ENCODE results near the gene KLK1.

KLK1 gene

GRCh38 chr19:50823389-50824042, at the start of gene KLK1:
TSS of gene KLK1 (minus strand) at chr19:50823787. CDS start at chr19:50823748, 39 bp downstream.
- no peak for DNase-seq (ENCODE audit: low read depth)

- no peak for DNase-seq (ENCODE audit: low read depth)
These were observed 49.5 kb upstream of the KLK1 start, which contains the start of gene KLK2 for GRCh38 chr19:50873056-50873455. TSS of gene KLK2 (plus strand) at chr19:50873439. CDS start at chr19:50873474, 35 bp downstream.

GRCh38 chr19:50870417-50871089, 47.0 kb upstream of the KLK1 start:
- DNase-seq (ENCODE audit: low read depth) = no peak

GRCh38 chr19:50869479-50869878, 45.9 kb upstream of the KLK1 start:
- no peak for DNase-seq (ENCODE audit: low read depth)

- no peak for DNase-seq (ENCODE audit: low read depth)
These were observed 38.1 kb upstream of the KLK1 start for GRCh38 chr19:50861496-50862286.

GRCh38 chr19:50861010-50861409, 37.4 kb upstream of the KLK1 start:
- no peak for DNase-seq (ENCODE audit: low read depth)

- no peak for DNase-seq (ENCODE audit: low read depth)
These were observed 36.3 kb upstream of the KLK1 start for GRCh38 chr19:50859849-50860248.

GRCh38 chr19:50858886-50859285, 35.3 kb upstream of the KLK1 start:
- DNase-seq (ENCODE audit: low read depth) = no peak

- DNase-seq (ENCODE audit: low read depth) = no peak
These were observed 33.8 kb upstream of the KLK1 start for GRCh38 chr19:50857366-50857765.

- no peak for DNase-seq (ENCODE audit: low read depth)
These were observed 31.2 kb upstream of the KLK1 start, which contains the start of gene KLK3 for GRCh38 chr19:50854636-50855410. TSS of gene KLK3 (plus strand) at chr19:50854915. CDS start at chr19:50854956, 41 bp downstream.

- no peak for DNase-seq (ENCODE audit: low read depth)
These were observed 28.0 kb upstream of the KLK1 start for GRCh38 chr19:50851620-50852019.

GRCh38 chr19:50850738-50851137, 27.2 kb upstream of the KLK1 start:
- no peak for DNase-seq (ENCODE audit: low read depth)

- DNase-seq (ENCODE audit: low read depth) = no peak
These were observed 20.8 kb upstream of the KLK1 start for GRCh38 chr19:50844296-50844935.

GRCh38 chr19:50843701-50844221, 20.2 kb upstream of the KLK1 start:
- no peak for DNase-seq (ENCODE audit: low read depth)

- no peak for DNase-seq (ENCODE audit: low read depth)
These were observed 19.6 kb upstream of the KLK1 start for GRCh38 chr19:50843205-50843604.

GRCh38 chr19:50842130-50842529, 18.5 kb upstream of the KLK1 start:
- DNase-seq (ENCODE audit: low read depth) = no peak

- no peak for DNase-seq (ENCODE audit: low read depth)
These were observed 16.4 kb upstream of the KLK1 start for GRCh38 chr19:50839712-50840655.

GRCh38 chr19:50838239-50838638, 14.7 kb upstream of the KLK1 start:
- DNase-seq (ENCODE audit: low read depth) = no peak

GRCh38 chr19:50837300-50837699, 13.7 kb upstream of the KLK1 start:
- DNase-seq (ENCODE audit: low read depth) = no peak

GRCh38 chr19:50836543-50837195, 13.1 kb upstream of the KLK1 start:
- DNase-seq (ENCODE audit: low read depth) = no peak
